H1 (cell line): ENCODE measurements around the gene HLF. TPM values are rescaled to one million over a fixed set of nuclear protein-coding genes. Genes with fewer than 3 reads are reported as not detected.

ENCODE experiments used
- CTCF ChIA-PET: fragments of 300-600 bp; sonication (Branson Sonifier 250); formaldehyde crosslinking; loops from one replicate; lab custom pipeline; 2021; ENCODE audit not compliant: partially characterized antibody; lab: Charles Lee
- POLR2A ChIA-PET: fragments of 300-600 bp; sonication (Branson Sonifier 250); formaldehyde crosslinking; loops from one replicate; lab custom pipeline; 2021; ENCODE audit warnings: inconsistent platforms; ENCODE audit not compliant: partially characterized antibody; lab: Charles Lee
- DNase-seq, 2 experiments: peaks; one replicate each; pipeline versions ENCODE4 v3.0.0 to v3.0.0-alpha.2; 2010 to 2022; ENCODE audit warnings: low spot score in 2 of 2, low read depth in 1 of 2, mixed read lengths in 1 of 2
- FAIRE-seq: peaks from 2 replicates; lab custom pipeline; 2011; peaks lifted over from hg19 to GRCh38; lab: Jason Lieb, UNC
- H2AFZ ChIP-seq: 2 replicates; pipeline ENCODE4 v1.8.1; 2012; ENCODE audit warnings: low read length, inconsistent platforms
- H2AK5ac ChIP-seq: 2 replicates; pipeline ENCODE4 v1.6.1; 2013; ENCODE audit warnings: low read depth, low read length
- H2BK120ac ChIP-seq: replicated peaks from 2 replicates; pipeline ENCODE3; 2013; ENCODE audit warnings: low read depth, low read length, inconsistent platforms
- H2BK12ac ChIP-seq: 2 replicates; pipeline ENCODE4 v1.6.1; 2013; ENCODE audit warnings: low read depth, low read length
- H2BK15ac ChIP-seq: 2 replicates; pipeline ENCODE4 v1.6.1; 2013; ENCODE audit warnings: low read length
- H2BK20ac ChIP-seq: 2 replicates; pipeline ENCODE4 v1.6.1; 2013; ENCODE audit warnings: low read length
- H2BK5ac ChIP-seq: 2 replicates; pipeline ENCODE4 v1.6.1; 2013; ENCODE audit warnings: low read depth, low read length
- H3K14ac ChIP-seq: 2 replicates; pipeline ENCODE4 v1.6.1; 2013; ENCODE audit warnings: inconsistent platforms; ENCODE audit not compliant: insufficient read length
- H3K18ac ChIP-seq: 2 replicates; pipeline ENCODE4 v1.6.1; 2013; ENCODE audit warnings: low read length; ENCODE audit errors: extremely low read depth
- H3K23ac ChIP-seq: 2 replicates; pipeline ENCODE4 v1.6.1; 2013; ENCODE audit warnings: inconsistent platforms; ENCODE audit not compliant: insufficient read length
- H3K23me2 ChIP-seq: 2 replicates; pipeline ENCODE4 v1.6.1; 2013; ENCODE audit warnings: low read depth, low read length
- H3K27ac ChIP-seq: 2 replicates; pipeline ENCODE4 v1.6.1; 2011; ENCODE audit warnings: low read depth, low read length, inconsistent platforms
- H3K27me3 ChIP-seq, 4 experiments: replicated peaks in 1 of 4; 1 replicate in 1 of 4; 2 replicates in 3 of 4; pipeline versions ENCODE4 v1.6.1 to v1.8.1; 2011 to 2013; ENCODE audit warnings: low read length in 3 of 4, mild to moderate bottlenecking in 3 of 4, inconsistent platforms in 2 of 4, mixed read lengths in 2 of 4, moderate library complexity in 1 of 4; ENCODE audit not compliant: control insufficient read depth in 3 of 4, insufficient read depth in 3 of 4; ENCODE audit errors: extremely low read depth in 1 of 4
- H3K36me3 ChIP-seq, 4 experiments: 2 replicates each; pipeline versions ENCODE4 v1.6.1 to v1.8.1; 2011 to 2013; ENCODE audit warnings: mild to moderate bottlenecking in 4 of 4, low read length in 3 of 4, moderate library complexity in 2 of 4, control low read depth in 1 of 4, inconsistent platforms in 1 of 4; ENCODE audit not compliant: insufficient read depth in 4 of 4, control insufficient read depth in 2 of 4
- H3K4ac ChIP-seq: replicated peaks from 2 replicates; pipeline ENCODE3; 2013; ENCODE audit warnings: low read length, low read depth, mixed read lengths, inconsistent platforms; ENCODE audit not compliant: insufficient read length
- H3K4me1 ChIP-seq, 4 experiments: replicated peaks in 1 of 4; 1 replicate in 1 of 4; 2 replicates in 3 of 4; pipeline versions ENCODE4 v1.6.1 to v1.8.1; 2011 to 2013; ENCODE audit warnings: low read length in 3 of 4, inconsistent platforms in 2 of 4, mixed read lengths in 1 of 4; ENCODE audit not compliant: insufficient read depth in 4 of 4, control insufficient read depth in 3 of 4
- H3K4me2 ChIP-seq, 2 experiments: 2 replicates each; pipeline versions ENCODE4 v1.6.1 to v1.8.1; 2011 to 2013; ENCODE audit warnings: low read depth in 2 of 2, low read length in 2 of 2, control low read depth in 1 of 2, inconsistent platforms in 1 of 2, mild to moderate bottlenecking in 1 of 2; ENCODE audit not compliant: insufficient read depth in 1 of 2
- H3K4me3 ChIP-seq, 4 experiments: fragments of 200-600, 300-600 bp in 1 of 4; sonication (generic), shearing (Covaris generic), sonication (Bioruptor Twin) in 1 of 4; 2 replicates each; pipeline versions ENCODE4 v1.5.1 to v1.8.1; 2011 to 2016; ENCODE audit warnings: low read length in 4 of 4, low read depth in 3 of 4, control low read depth in 2 of 4, inconsistent platforms in 2 of 4, mild to moderate bottlenecking in 2 of 4, mixed read lengths in 1 of 4, moderate library complexity in 1 of 4; ENCODE audit not compliant: insufficient read depth in 2 of 4; ENCODE audit errors: extremely low read depth in 1 of 4
- H3K56ac ChIP-seq: replicated peaks from 2 replicates; pipeline ENCODE3; 2013; ENCODE audit warnings: low read depth, mild to moderate bottlenecking, mixed read lengths, low read length, inconsistent platforms; ENCODE audit not compliant: insufficient read length
- H3K79me1 ChIP-seq: 2 replicates; pipeline ENCODE4 v1.6.1; 2013; ENCODE audit warnings: low read depth, low read length, control low read depth
- H3K79me2 ChIP-seq, 2 experiments: 2 replicates each; pipeline versions ENCODE4 v1.6.1 to v1.8.1; 2012 to 2013; ENCODE audit warnings: low read length in 2 of 2, mild to moderate bottlenecking in 2 of 2, inconsistent platforms in 1 of 2; ENCODE audit not compliant: insufficient read depth in 2 of 2, control insufficient read depth in 1 of 2
- H3K9ac ChIP-seq, 4 experiments: replicated peaks in 1 of 4; 1 replicate in 1 of 4; 2 replicates in 3 of 4; pipeline versions ENCODE4 v1.6.1 to v1.8.1; 2011 to 2013; ENCODE audit warnings: low read depth in 3 of 4, low read length in 3 of 4, control low read depth in 2 of 4, mild to moderate bottlenecking in 2 of 4, moderate library complexity in 2 of 4, inconsistent platforms in 1 of 4; ENCODE audit errors: extremely low read depth in 1 of 4
- H3K9me3 ChIP-seq, 2 experiments: 2 replicates each; pipeline versions ENCODE4 v1.6.1 to v1.8.1; 2012 to 2013; ENCODE audit warnings: mild to moderate bottlenecking in 2 of 2, moderate library complexity in 2 of 2, control low read depth in 1 of 2, inconsistent platforms in 1 of 2, low read depth in 1 of 2, low read length in 1 of 2, mixed read lengths in 1 of 2; ENCODE audit not compliant: insufficient read depth in 2 of 2
- H4K20me1 ChIP-seq, 2 experiments: replicated peaks in 1 of 2; 2 replicates each; pipeline versions ENCODE3 to v1.8.1; 2011 to 2013; ENCODE audit warnings: inconsistent platforms in 2 of 2, low read length in 2 of 2, mild to moderate bottlenecking in 1 of 2; ENCODE audit not compliant: insufficient read depth in 2 of 2, control insufficient read depth in 1 of 2
- H4K5ac ChIP-seq: 2 replicates; pipeline ENCODE4 v1.6.1; 2013; ENCODE audit warnings: low read length, low read depth, mixed read lengths, inconsistent platforms; ENCODE audit not compliant: insufficient read length
- H4K8ac ChIP-seq: 2 replicates; pipeline ENCODE4 v1.8.0; 2013; ENCODE audit warnings: mild to moderate bottlenecking, moderate library complexity, low read length, inconsistent platforms; ENCODE audit not compliant: insufficient read depth; ENCODE audit errors: extremely low read depth
- H4K91ac ChIP-seq: replicated peaks from 2 replicates; pipeline ENCODE3; 2013; ENCODE audit warnings: low read length, mixed read lengths, inconsistent platforms; ENCODE audit not compliant: insufficient read length
- ATF3 ChIP-seq: IDR thresholded peaks from 2 replicates; pipeline ENCODE4 v1.6.1; 2011; ENCODE audit warnings: low read depth, mild to moderate bottlenecking, low read length; ENCODE audit not compliant: insufficient read depth
- BACH1 ChIP-seq: IDR thresholded peaks from 2 replicates; pipeline ENCODE4 v1.6.1; 2012; ENCODE audit warnings: low read length, improper control_type of control experiment
- GTF2F1 ChIP-seq: IDR thresholded peaks from 2 replicates; pipeline ENCODE4 v1.6.1; 2012; ENCODE audit warnings: low read depth, low read length, improper control_type of control experiment, borderline replicate concordance
- PHF8 ChIP-seq: fragments of 200-600 bp; sonication (generic); conservative IDR thresholded peaks from 2 replicates; pipeline ENCODE4 v1.7.1; 2012; ENCODE audit warnings: low read depth, mild to moderate bottlenecking, inconsistent platforms, low read length, moderate library complexity
- POLR2A ChIP-seq, 2 experiments: IDR thresholded peaks; 1 replicate in 1 of 2; 2 replicates in 1 of 2; pipeline ENCODE4 v1.6.1; 2011; ENCODE audit warnings: low read depth in 2 of 2, low read length in 2 of 2, mild to moderate bottlenecking in 2 of 2; ENCODE audit errors: control extremely low read depth in 1 of 2
- POLR2AphosphoS5 ChIP-seq: IDR thresholded peaks from 2 replicates; pipeline ENCODE4 v1.6.1; 2011; ENCODE audit warnings: low read depth, low read length
- RBBP5 ChIP-seq: IDR thresholded peaks from 2 replicates; pipeline ENCODE4 v1.7.1; 2012; ENCODE audit warnings: low read depth, mild to moderate bottlenecking, inconsistent platforms, low read length, moderate library complexity, borderline replicate concordance
- RNF2 ChIP-seq: fragments of 200-900, 300-1000 bp; sonication (generic); IDR thresholded peaks from 2 replicates; pipeline ENCODE4 v1.7.1; 2016; ENCODE audit warnings: borderline replicate concordance, low read depth, mild to moderate bottlenecking, antibody characterized with exemption, low read length; ENCODE audit not compliant: poor library complexity, severe bottlenecking; ENCODE audit errors: missing control alignments
- TAF7 ChIP-seq: optimal IDR thresholded peaks from 2 replicates; pipeline ENCODE3; 2011; ENCODE audit warnings: low read depth, mild to moderate bottlenecking, inconsistent platforms, low read length, moderate library complexity, borderline replicate concordance
- WGBS, 2 experiments: shearing (Covaris generic) in 1 of 2; methylation state at CpG; one replicate each; pipeline versions ENCODE4 v1.1.6 to v1.1.7; 2013 to 2015; ENCODE audit warnings: low lambda C conversion rate in 2 of 2, mixed read lengths in 2 of 2, inconsistent platforms in 1 of 2, low coverage in 1 of 2, missing lambda C conversion rate in 1 of 2; ENCODE audit not compliant: insufficient replicate concordance in 2 of 2, insufficient coverage in 1 of 2, insufficient read length in 1 of 2; ENCODE audit errors: extremely low coverage in 1 of 2, missing lambda C conversion rate in 1 of 2; 5-methylcytosine and 5-hydroxymethylcytosine counted together
- polyA plus RNA-seq, 7 experiments: library from polyadenylated mRNA; depleted of rRNA in 3 of 7; stranded (reverse) in 5 of 7; unstranded in 2 of 7; fragments of >200 nt in 5 of 7; fragments of 200-250 nt in 2 of 7; gene quantifications; 1 replicate in 5 of 7; 2 replicates in 1 of 7; 4 replicates in 1 of 7; pipeline versions ENCODE4 v1.2.1 to v1.2.3, GENCODE V29; 2011 to 2013; ENCODE audit warnings: missing spikeins in 2 of 7, mixed read lengths in 2 of 7
- total RNA-seq: library from RNA; stranded (reverse); fragmentation: NEBNext Ultra II Directional; extraction: Animal tissue kit (Norgen Biotek cat#: 25700); gene quantifications from 2 replicates; pipeline ENCODE4 v1.2.1, GENCODE V29; 2021

HLF gene
- total and polyA plus RNA-seq, 2 of the 8 experiments (the other 6 are each of a cell fraction or from before 2014, with no cell fraction given) = 0.39 to 0.60 TPM

GRCh38 chr17:55272711-55273578, 8.2 kb downstream of the HLF start:
- Histone ChIP-seq H4K8ac (no peak overlapping the region), H3K9ac (no peak overlapping the region), H2BK15ac (no peak overlapping the region), H3K23ac (no peak overlapping the region), H2BK120ac (no peak overlapping the region), H3K23me2 (no peaks in the 10 kb centered on the region), H2BK12ac (no peak overlapping the region), H2BK5ac (no peak overlapping the region), H2AK5ac (no peak overlapping the region), H3K56ac (no peak overlapping the region), H3K36me3 (no peaks in the 10 kb centered on the region), H3K14ac (no peak overlapping the region), H3K27ac (no peak overlapping the region), H2BK20ac (no peak overlapping the region), H4K91ac (no peak overlapping the region), H3K27me3 (no peaks in the 10 kb centered on the region), H3K4me3 (no peak overlapping the region), H3K9me3 (no peaks in the 10 kb centered on the region), H3K4me1 (no peaks in the 10 kb centered on the region), H4K20me1 (no peaks in the 10 kb centered on the region), H3K4ac (no peak overlapping the region), H3K4me2 (no peak overlapping the region), H3K18ac (no peak overlapping the region), H2AFZ (no peak overlapping the region), H4K5ac (no peak overlapping the region), H3K79me2 (no peaks in the 10 kb centered on the region), H3K79me1 (no peaks in the 10 kb centered on the region)
- DNase-seq (no peak), FAIRE-seq (no peak)
- whole genome bisulfite sequencing, 2 experiments = 92% methylated on average over 13 of the region's 13 CpGs; no CpG with 5 or more reads in 1 of the 2 experiments
- TF ChIP-seq PHF8 = no peak
- TF ChIP-seq RBBP5 = no peak
- TF ChIP-seq TAF7 = no peak
- no peak for TF ChIP-seq RNF2
- TF ChIP-seq POLR2A (IDR thresholded peaks at IDR 0.05; ENCODE audit: control extremely low read depth in 1 of 2, low read depth in 2 of 2, low read length in 2 of 2) = no peak
- TF ChIP-seq ATF3 = no peak
- no peak for TF ChIP-seq BACH1
- TF ChIP-seq POLR2AphosphoS5 = no peak
- no peak for TF ChIP-seq GTF2F1
- ChIA-PET CTCF (interaction anchor here (0.9 kb wide), 1 partner anchor 44 kb away, joined by 3 read pairs; no protein-coding TSS in a partner anchor), POLR2A (no interaction called here)
